SK-MEL-5 (cell line): Measurements from ENCODE around the gene CNTN4. TPM values are rescaled to one million over a fixed set of nuclear protein-coding genes. Genes with fewer than 3 reads are reported as not detected.
"Not testable (repeated sequence)": the region's sequence is repeated elsewhere in the genome, so short reads cannot be mapped to it uniquely, and the experiment has no call there.

Experiments used
- DNase-seq: peaks from one replicate; pipeline ENCODE4 v3.0.0-alpha.2; 2016; ENCODE audit warnings: low read depth, low spot score
- in situ Hi-C: cut with HindIII; loops from 2 replicates; pipeline ENCODE4 v1.10.0; 2016; ENCODE audit warnings: low sequenced_read_pairs, high pct_unique_total_duplicates, low pct_unique_long_range_greater_than_20kb
- polyA plus RNA-seq, 2 experiments: library from polyadenylated mRNA; depleted of rRNA; stranded (reverse); fragments of >200 nt; gene quantifications; 2 replicates each; pipeline ENCODE4 v1.2.3, GENCODE V29; 2015
- total RNA-seq: library from RNA; depleted of rRNA; stranded (reverse); fragments of >200 nt; shearing (Covaris generic); gene quantifications from 2 replicates; pipeline ENCODE4 v1.2.3, GENCODE V29; 2014; rRNA removed

The CNTN4 gene
- not detected in 2 replicates for total RNA-seq
- polyA plus RNA-seq (2015; cell fraction: cytosol; rRNA removed): 0.24 and 0.57 TPM in 2 replicates
- 0.18 TPM in 1 of 2 replicates, not detected in the other for polyA plus RNA-seq (2015; cell fraction: nucleus; rRNA removed)

- in situ Hi-C loops: no loop called here
- peak; percentile 20 for DNase-seq
Observed at GRCh38 chr3:2098398-2099027, at the start of gene CNTN4. CNTN4 (plus strand) TSS chr3:2098866.

GRCh38 chr3:2061360-2061759, 37.3 kb upstream of the CNTN4 start:
- in situ Hi-C loops: no loop called here
- no peak for DNase-seq

- in situ Hi-C loops: no loop called here
Observed at GRCh38 chr3:2071531-2071930, 27.1 kb upstream of the CNTN4 start.

GRCh38 chr3:2078821-2079220, 19.8 kb upstream of the CNTN4 start:
- no peak for DNase-seq
- in situ Hi-C loops: no loop called here

More at GRCh38 chr3:2071531-2071930, 27.1 kb upstream of the CNTN4 start:
- no peak for DNase-seq

DNA sequence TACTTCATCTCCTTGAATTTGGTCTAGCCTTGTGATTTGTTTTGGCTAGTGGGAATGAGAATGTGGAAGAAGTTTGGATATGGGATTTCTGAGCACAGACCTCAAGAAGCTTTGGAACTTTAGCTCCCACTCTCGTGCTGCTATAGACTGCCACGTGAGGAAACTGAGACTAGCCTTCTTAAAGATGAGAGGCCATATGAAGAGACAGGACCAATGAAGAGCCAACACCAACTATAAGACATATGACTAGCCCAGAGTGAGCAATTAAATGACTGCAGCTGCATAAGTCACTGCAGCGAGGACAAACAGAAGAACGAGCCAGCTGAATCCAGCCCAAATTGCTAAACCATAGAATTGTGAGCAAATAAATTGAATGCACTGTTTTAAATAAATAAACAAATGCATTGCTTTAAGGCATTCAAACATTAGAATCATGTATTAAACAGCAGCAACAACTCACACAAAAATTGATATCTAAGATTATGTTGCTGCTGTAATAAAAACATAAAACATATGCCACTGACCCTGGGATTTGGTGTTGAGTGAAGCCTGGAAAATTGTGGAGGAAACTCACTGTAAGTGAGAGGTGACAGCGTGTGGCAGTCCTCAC, 15.7 kb upstream of the CNTN4 start:
- in situ Hi-C loops: no loop called here
- no peak for DNase-seq

- DNase-seq, in situ Hi-C loops: not testable (repeated sequence)
Observed at GRCh38 chr3:2083558-2083957, 15.1 kb upstream of the CNTN4 start.

GRCh38 chr3:2090095-2090911, 8.4 kb upstream of the CNTN4 start:
- DNase-seq: no peak

DNA sequence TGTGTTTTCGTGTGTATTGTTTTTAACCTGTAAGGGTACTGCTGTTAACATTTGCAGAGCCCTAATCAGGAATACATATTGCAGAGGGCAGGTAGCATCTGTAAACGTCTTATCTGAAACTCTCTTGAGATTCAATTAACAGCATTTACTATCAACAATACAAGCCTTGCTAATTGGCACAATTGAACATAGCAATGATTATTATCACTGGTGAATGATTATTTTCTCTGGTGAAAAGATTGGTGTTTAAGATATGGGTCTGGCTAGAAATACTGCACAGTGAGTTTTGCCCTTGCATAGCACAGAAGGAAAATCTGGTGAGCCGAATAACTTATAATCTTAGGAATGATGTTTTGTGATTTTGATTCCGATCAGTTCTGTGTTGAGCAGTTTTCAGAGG, 5.9 kb upstream of the CNTN4 start:
- in situ Hi-C loops: no loop called here

More at GRCh38 chr3:2090095-2090911, 8.4 kb upstream of the CNTN4 start:
- in situ Hi-C loops: no loop called here

GRCh38 chr3:2094941-2095340, 3.7 kb upstream of the CNTN4 start:
- in situ Hi-C loops: no loop called here
- no peak for DNase-seq

More for the DNA sequence above, 5.9 kb upstream of the CNTN4 start:
- no peak for DNase-seq

GRCh38 chr3:2096216-2096615, 2.5 kb upstream of the CNTN4 start:
- in situ Hi-C loops: no loop called here
- no peak for DNase-seq

GRCh38 chr3:2097641-2098191, 950 bp upstream of the CNTN4 start:
- DNase-seq: no peak
- in situ Hi-C loops: no loop called here

GRCh38 chr3:2099028-2099671, 484 bp downstream of the CNTN4 start:
- DNase-seq: no peak
- in situ Hi-C loops: no loop called here

DNA sequence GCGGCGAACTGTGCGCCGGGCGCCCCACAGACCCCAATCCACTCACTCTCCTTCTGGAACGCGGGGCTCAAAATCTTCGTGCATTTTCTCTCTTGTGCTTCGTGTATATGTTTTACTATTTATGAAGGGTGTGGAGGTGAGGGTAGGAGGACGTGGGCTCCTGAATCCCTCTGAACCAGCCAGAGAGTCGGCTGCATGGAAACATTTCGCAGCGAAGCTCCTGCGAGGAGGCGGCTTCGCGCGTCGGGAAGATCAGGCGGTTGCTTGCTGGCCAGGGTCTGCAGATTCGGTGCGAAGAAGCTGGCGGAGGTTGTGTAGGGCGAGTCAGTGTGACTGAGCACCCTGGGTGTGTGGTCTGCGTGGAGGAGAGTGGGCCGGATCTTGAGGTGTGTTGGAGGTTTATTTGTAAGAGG, 1.1 kb downstream of the CNTN4 start:
- no peak for DNase-seq
- in situ Hi-C loops: no loop called here

GRCh38 chr3:2106438-2106837, 7.8 kb downstream of the CNTN4 start:
- in situ Hi-C loops: no loop called here
- no peak for DNase-seq

- in situ Hi-C loops: no loop called here
- no peak for DNase-seq
Observed at GRCh38 chr3:2110597-2111117, 12.0 kb downstream of the CNTN4 start.

- no peak for DNase-seq
- in situ Hi-C loops: no loop called here
Observed at GRCh38 chr3:2114617-2115275, 16.1 kb downstream of the CNTN4 start.

DNA sequence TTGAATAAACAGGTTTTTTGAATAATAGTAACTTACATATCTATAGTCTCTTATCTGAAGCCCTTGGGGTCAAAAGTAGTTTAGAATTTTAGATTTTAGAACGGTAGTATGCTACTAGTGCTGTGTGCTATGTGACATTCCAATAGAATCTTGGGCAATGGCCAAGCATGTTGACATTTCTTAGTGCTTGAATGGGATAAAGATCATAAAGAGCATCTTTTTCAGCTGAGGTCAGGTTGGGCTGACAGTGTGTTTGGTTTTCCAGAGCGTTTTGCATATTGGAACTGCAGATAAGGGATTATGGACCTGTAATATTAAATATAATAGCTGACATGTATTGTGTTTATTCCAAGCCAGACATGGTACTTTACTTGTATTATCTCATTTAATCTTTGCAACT, 32.1 kb downstream of the CNTN4 start:
- DNase-seq: no peak
- in situ Hi-C loops: no loop called here
